Central memory CD4-positive, alpha-beta T cell (primary cell): ENCODE results near the gene MYO19.
"Not testable (repeated sequence)": the region's sequence is repeated elsewhere in the genome, so short reads cannot be mapped to it uniquely, and the experiment has no call there.

ENCODE experiments used
- DNase-seq: peaks from one replicate; pipeline ENCODE4 v3.0.0; 2022

Gene MYO19

DNA sequence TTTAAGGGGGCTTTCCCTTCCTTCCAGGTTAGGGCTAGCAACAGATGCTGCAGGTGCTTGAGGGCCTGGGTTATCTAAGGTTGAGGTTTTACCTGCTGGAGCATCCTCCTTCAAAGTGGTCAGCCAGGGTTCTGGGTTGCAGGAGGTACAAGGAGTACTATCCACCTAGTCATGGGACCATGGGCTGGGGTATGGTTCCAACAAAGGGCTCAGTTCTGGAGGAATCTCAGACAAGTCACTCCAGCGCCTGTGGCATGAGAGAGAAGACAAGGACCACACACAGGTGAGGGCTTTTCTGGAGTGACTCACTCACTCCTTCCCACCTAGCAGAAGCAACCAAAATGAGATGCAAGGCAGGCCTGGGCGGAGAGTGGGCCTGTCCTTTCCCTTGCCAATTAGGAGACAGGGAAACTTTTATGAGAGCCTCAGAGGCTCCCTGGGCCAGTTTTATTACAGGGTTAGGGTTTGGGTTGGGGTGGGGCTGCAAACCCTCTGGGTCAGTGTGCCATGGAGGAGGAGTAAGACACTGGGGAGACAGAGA, 2.2 kb downstream of the MYO19 start:
- DNase-seq = no peak

- no peak for DNase-seq
Observed at GRCh38 chr17:36529121-36529520, 5.5 kb downstream of the MYO19 start.

- no peak for DNase-seq
Observed at GRCh38 chr17:36527621-36528250, 6.9 kb downstream of the MYO19 start.

DNA sequence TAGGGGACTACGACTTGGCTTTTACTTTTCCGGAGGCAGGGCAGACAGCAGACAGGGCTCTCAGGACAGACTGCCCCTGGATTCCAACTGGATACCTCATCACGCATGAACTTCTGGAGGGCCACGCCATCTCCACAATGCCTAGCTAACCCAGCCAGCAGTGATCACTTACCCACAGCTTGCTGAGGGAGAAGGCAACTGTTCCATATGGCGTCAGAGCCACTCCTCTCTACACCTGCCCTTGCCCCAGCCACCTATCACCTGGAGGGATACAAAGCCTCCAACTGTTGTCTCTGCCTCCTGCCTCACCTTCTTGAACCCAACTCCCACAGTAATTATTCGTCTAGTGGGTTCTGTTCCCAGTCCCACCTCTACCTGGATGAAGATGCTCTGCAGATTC, 8.8 kb downstream of the MYO19 start:
- DNase-seq = no peak

DNA sequence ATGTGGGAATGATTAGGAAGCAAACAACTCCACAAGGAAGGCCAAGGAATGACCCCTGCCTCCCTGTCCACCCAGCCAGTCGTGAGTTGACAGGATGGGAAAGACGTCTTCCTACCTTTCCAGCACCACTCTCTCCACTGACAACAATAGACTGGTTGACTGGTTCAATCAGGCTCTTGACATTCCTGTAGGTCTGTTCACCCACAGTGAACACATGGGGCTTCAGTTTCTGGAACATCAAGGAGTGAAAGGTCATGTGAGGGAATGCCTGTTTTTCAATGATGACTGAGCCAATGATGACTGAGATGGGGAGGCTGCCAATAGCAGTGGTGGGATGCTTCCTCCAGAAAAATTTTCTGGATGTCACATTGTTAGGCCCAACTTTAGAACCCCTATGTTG, 9.6 kb downstream of the MYO19 start:
- DNase-seq = no peak

GRCh38 chr17:36524428-36524876, 10.2 kb downstream of the MYO19 start:
- DNase-seq = no peak

DNA sequence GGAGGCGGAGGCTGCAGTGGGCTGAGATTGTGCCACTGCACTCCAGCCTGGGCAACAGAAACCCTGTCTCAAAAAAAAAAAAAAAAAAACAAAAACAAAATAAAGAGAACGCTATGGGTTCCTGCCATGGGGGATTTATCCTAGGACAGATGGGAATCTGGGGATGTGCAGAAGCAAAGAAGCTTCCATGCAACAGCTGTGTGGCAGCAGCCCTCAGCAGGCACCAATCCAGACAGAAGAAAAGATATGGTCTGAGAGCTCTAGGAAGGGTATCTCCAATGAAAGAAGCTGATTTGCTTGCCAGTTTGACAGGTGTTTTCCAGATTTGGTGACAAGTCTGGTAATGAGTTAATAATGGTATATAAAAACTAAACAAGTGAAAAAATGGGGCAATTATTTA, 11.6 kb downstream of the MYO19 start:
- no peak for DNase-seq

DNA sequence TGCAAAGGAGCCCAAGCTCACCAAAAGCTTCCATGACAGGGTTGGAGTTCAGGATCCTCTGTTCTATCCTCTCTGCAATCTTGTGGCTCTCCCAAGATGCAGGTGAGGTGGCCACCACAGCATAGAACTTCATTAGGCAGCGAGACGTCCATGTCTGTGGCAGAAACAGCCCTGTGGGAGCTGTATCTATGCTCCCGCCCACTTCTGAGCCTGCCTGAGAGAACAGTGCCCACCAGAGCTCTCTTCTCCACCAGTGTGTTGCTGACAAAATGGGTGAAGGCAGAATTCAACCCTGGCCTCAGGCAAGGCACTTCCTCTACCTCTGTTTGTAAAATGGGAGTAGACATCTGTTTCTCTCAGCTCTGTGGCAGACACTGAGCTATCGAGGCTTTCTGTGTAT, 18.8 kb downstream of the MYO19 start:
- no peak for DNase-seq

DNA sequence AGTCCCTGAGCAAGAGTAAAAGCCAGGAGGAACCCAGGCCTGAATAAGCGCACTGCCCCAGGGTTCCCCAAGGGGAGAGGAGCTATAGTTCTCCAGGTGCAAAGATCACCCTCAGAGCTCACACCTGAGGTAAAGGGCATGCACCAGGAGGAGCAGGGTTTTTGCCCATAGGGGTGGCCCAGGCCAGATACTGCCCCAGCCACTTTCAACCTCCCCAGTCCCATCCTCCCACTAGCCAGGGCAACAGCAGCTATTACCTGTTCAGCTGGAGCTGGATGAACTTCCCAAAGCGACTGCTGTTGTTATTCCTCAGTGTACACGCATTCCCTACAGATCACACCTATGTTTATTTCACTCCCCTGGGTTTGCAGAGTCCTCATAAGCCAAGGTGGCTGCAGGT, 19.8 kb downstream of the MYO19 start:
- DNase-seq = no peak

GRCh38 chr17:36512641-36513040, 22.0 kb downstream of the MYO19 start:
- DNase-seq = no peak

DNA sequence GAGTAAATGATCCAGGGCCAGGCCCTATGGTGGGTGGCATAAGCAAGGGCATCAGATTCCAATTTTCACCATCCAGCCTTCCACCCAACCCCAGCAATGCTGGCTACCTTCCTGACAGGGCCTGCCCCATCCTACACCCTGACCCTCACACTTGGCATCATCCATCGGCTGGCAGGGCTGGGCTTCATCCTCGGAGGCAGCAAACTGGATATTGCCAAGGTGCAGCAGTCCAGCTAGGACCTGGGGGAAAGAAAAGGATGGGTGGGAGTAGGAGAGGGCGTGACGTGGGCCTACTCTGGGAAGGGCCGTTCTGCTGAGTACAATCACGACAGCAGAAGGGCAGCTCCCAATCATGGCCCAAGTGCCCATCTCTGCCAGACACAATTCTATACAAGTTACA, 23.5 kb downstream of the MYO19 start:
- DNase-seq = no peak

DNA sequence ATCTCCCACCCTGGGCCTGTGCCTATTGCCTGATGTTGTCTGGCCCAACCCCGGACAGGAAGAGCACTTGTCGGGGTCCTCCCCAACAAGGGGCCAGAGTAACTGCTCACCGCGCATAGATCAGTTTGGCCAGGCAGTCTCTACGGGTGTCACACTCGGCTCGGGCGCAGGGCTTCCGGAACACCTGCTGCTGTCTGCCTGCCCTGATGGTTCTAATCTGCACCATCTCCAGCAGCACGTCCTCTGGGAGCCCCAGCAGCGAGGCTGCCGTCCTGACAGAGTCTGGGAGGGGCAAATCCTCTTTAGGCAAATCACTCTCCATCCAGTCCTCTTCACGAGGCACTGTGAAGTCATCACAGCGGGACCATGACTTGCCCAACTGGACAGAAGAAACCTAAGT, 24.0 kb downstream of the MYO19 start:
- no peak for DNase-seq

DNA sequence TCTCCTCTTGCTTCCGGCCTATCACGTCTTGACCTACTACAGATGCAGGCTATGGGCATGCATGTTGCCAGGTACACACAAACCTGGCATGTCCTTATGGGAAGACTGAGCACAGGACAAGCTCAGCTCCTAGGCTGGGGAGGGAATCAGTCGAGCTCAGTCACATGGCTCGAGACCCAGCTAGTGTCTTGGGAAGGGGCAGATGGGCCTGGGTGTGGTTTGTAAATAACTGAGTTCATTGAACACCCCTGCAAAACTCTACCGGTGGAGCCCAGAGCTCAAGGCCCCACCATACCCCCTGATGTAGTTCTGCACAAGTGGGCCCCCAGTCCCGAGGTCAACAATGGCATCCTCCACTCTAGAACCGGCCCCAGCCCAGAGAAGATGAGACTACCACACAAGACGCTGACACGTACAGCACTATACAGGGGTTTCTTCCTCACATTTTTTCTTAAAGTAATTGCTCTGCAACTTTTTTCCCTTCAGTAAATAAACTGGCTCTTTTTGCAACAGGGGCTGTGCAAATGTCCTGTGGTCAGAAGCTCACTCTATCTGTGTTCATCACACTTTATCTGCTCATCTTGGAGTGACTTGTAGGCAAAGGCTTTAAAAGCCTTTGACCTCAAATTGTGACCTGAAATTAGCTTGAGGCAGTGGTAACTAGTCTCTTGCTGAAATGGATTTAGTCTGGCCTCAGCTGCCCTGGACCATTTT, 25.2 kb downstream of the MYO19 start:
- no peak for DNase-seq

DNA sequence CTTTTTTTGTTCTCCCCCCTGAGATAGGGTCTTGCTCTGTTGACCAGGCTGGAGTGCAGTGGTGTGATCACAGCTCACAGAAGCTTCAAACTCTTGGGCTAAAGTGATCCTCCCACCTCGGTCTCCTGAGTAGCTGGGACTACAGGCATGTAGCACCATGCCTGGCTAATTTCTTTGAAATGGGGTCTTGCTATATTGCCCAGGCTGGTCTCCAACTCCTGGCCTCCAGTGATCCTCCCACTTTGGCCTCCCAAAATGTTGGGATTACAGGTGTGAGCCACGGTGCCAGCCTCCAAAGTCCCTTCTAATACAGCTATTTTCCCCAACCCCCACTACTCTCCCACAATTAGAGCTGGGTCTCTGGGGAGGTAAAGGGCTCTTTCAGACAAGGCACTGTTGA, 26.2 kb downstream of the MYO19 start:
- not testable (repeated sequence) for DNase-seq

GRCh38 chr17:36507266-36507665, 27.4 kb downstream of the MYO19 start:
- DNase-seq = no peak

DNA sequence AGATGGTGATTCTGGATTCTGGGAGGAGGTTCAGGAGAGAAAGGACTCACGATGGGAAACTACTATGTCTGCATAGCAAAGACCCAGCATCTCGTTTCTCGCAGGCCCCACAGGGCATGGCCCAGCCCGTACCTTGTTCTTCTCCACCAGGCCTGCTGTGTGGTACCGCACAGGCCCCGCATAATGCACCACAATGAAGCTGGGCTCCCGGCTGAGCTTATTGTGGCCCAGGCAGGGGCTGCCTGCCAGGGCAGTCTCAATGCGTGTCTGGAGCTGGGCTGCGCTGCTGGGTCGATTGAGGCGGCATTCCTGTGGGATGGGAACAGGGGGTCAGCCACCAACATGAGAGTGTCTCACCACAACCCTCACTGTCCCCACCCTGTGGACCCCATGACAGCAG, 27.8 kb downstream of the MYO19 start:
- DNase-seq = no peak

DNA sequence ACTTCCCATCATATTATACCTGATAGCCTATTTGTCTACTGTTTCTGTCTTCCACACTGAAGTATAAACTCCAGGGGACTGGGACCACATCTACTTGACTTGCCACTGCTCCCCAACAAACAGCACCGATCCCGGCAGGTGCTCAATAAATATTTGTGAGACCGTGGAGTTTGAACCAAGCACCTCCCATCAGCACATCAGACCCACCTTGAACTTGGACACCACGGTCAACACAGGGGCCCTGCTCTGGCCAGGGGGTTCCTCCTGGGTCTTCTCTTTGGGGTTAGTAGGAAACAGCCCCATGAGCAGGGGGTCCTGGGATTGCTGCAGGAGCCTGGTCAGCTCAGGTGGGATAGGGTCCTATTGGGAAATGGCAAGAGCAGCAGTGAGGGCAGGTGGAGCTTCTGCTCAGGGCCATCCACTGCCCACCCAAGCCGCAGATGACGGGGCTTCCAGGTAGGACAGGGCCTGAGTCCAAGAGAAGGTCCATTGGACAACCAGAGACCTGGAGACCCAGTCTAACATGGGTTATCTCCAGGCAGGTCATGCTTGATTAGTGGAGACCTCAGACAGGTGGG, 28.3 kb downstream of the MYO19 start:
- DNase-seq = no peak

DNA sequence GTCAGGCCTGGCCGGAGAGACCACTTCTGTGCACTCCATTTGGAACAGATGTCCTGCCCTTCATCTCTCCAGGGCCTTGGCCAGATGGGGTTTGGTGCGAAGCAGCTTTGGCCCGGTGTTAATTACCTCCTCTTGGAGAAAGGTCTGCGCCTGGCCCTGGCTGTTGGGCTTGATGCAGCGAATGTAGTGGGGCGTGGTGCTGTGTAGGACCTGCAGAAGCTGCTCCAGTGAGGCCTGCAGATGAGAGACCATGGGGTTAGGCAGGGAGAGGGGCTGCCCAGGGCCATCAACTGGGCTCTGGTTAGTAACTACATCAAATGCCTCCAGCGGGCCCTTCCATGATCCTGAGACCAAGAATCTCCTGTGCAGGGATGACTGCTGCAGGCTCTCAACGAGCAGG, 29.5 kb downstream of the MYO19 start:
- DNase-seq = no peak

GRCh38 chr17:36504156-36504545, 30.5 kb downstream of the MYO19 start:
- DNase-seq = no peak

GRCh38 chr17:36503456-36504155, 31.1 kb downstream of the MYO19 start:
- no peak for DNase-seq

DNA sequence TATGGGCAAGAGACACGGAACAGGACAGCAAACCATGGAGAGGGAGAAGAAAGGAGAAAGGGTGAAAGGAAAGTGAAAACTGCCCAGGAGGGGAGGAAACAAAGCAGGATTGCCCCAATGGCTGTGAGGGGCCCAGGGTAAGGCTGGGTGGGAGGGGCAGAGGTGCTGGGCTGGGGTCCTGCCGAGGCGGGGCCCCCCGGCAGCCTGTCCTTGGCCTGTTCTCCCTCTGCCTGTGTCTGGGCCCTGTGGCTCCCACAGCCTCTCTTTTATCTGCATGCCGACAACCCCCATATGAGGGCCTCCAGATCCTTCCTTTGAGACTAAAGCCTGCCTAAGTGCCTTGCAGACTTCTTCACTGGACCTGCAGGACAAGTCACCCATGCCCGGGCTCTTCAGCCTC, 32.7 kb downstream of the MYO19 start:
- no peak for DNase-seq

DNA sequence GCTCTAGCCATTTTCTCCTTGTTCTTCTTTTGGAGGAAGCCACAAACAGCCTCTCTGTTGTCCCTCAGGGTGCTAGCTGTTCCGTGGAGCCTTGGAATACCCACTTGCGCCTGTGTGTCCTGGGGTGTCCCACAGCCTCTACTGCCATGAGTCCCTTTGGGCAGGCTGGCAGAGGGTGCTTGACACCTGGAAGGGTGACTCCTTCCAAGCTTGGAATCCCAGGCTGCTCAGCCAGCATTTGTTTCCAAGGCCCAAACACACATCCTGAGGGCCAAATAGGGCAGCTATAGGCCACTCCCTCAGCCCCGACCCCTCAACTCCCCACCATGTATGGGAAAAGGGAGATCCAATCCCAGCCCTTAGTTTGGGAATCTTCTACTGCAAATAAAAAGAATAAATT, 33.3 kb downstream of the MYO19 start:
- DNase-seq = no peak

GRCh38 chr17:36500745-36501225, 33.9 kb downstream of the MYO19 start:
- DNase-seq = no peak
